ENCODE data around the gene FYN. TPM values are rescaled to one million over a fixed set of nuclear protein-coding genes. Genes with fewer than 3 reads are reported as not detected.
A peak's percentile ranks its signal among the peaks of the same experiment; 100 is the strongest.
"Not testable (repeated sequence)": the region's sequence is repeated elsewhere in the genome, so short reads cannot be mapped to it uniquely, and the experiment has no call there.

FYN gene
- total RNA-seq, 1 donor, result 106 TPM

DNA sequence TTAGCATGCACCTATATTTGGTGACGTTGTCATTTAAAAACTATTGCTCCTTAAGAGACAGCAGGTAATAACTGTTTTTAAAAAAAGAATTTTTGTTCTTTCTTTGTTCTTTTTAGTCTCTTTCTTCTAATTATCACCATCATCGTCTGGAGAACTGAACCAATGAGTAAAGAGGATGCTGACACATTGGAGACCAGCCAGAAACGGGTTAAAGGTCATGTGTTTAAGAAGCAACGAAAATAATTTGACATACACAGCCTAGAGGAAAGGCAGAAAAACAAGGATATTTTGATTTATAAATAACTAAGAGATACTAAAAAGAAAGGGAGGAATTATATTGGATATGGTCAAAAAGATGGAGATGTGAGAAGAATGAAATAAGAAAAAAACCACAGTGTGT, 19.2 kb upstream of the FYN start:
- Histone ChIP-seq H3K36me3 (ENCODE audit: insufficient read depth, low read length) (no peaks in the 10 kb centered on the region), H3K27ac (ENCODE audit: low read depth, low read length) (no peak overlapping the region), H3K4me2 (ENCODE audit: insufficient read depth, low read length) (no peak overlapping the region), H3K79me2 (ENCODE audit: insufficient read depth, low read length) (no peaks in the 10 kb centered on the region), H4K20me1 (ENCODE audit: insufficient read depth, low read length) (no peaks in the 10 kb centered on the region), H3K4me3 (ENCODE audit: insufficient read depth, low read length) (no peak overlapping the region), H3K9me3 (ENCODE audit: low read depth, low read length) (no peaks in the 10 kb centered on the region), H3K27me3 (ENCODE audit: insufficient read depth, low read length) (no peaks in the 10 kb centered on the region), H3K4me1 (ENCODE audit: insufficient read depth, low read length) (peaks cover 17% of the 10 kb centered on the region), H2AFZ (ENCODE audit: low read length) (no peak overlapping the region)
- TF ChIP-seq, protein P1, sequence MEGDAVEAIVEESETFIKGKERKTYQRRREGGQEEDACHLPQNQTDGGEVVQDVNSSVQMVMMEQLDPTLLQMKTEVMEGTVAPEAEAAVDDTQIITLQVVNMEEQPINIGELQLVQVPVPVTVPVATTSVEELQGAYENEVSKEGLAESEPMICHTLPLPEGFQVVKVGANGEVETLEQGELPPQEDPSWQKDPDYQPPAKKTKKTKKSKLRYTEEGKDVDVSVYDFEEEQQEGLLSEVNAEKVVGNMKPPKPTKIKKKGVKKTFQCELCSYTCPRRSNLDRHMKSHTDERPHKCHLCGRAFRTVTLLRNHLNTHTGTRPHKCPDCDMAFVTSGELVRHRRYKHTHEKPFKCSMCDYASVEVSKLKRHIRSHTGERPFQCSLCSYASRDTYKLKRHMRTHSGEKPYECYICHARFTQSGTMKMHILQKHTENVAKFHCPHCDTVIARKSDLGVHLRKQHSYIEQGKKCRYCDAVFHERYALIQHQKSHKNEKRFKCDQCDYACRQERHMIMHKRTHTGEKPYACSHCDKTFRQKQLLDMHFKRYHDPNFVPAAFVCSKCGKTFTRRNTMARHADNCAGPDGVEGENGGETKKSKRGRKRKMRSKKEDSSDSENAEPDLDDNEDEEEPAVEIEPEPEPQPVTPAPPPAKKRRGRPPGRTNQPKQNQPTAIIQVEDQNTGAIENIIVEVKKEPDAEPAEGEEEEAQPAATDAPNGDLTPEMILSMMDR (IDR thresholded peaks at IDR 0.05; ENCODE audit: extremely low read depth, low read depth, low read length), result no peak
- DNase-seq (ENCODE audit: insufficient read length, low spot score, missing footprints), result no peak

DNA sequence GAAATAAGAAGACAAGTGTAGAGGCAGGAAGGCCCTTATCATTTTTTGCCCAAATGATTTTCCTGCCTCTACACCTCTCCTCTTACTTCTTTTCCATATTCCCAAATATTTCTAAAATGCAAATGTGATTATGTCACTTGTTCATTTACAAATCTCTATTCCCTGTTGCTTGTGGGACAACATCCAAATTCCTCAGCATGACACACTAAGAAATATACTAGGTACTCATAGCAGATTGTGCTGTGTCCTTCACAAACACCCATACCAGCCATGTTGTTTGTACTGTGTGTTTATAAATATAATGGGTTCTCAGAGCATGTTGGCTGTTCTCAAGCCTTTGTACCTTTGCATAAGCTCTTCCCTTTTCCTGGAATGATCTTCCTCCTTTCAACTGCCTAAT, 17.7 kb upstream of the FYN start:
- no peak overlapping the region for H3K4me2 ChIP-seq (ENCODE audit: insufficient read depth, low read length)
- no peak overlapping the region for H2AFZ ChIP-seq (ENCODE audit: low read length)
- TF ChIP-seq, protein P1 (IDR thresholded peaks at IDR 0.05; ENCODE audit: extremely low read depth, low read depth, low read length), result no peak
- no peaks in the 10 kb centered on the region for H3K9me3 ChIP-seq (ENCODE audit: low read depth, low read length)
- H3K4me3 ChIP-seq (ENCODE audit: insufficient read depth, low read length), result no peak overlapping the region
- DNase-seq (ENCODE audit: insufficient read length, low spot score, missing footprints), result no peak
- H3K79me2 ChIP-seq (ENCODE audit: insufficient read depth, low read length), result no peaks in the 10 kb centered on the region
- H3K4me1 ChIP-seq (ENCODE audit: insufficient read depth, low read length), result peaks cover 17% of the 10 kb centered on the region
- H3K27me3 ChIP-seq (ENCODE audit: insufficient read depth, low read length), result no peaks in the 10 kb centered on the region
- no peaks in the 10 kb centered on the region for H4K20me1 ChIP-seq (ENCODE audit: insufficient read depth, low read length)
- no peak overlapping the region for H3K27ac ChIP-seq (ENCODE audit: low read depth, low read length)
- no peaks in the 10 kb centered on the region for H3K36me3 ChIP-seq (ENCODE audit: insufficient read depth, low read length)

DNA sequence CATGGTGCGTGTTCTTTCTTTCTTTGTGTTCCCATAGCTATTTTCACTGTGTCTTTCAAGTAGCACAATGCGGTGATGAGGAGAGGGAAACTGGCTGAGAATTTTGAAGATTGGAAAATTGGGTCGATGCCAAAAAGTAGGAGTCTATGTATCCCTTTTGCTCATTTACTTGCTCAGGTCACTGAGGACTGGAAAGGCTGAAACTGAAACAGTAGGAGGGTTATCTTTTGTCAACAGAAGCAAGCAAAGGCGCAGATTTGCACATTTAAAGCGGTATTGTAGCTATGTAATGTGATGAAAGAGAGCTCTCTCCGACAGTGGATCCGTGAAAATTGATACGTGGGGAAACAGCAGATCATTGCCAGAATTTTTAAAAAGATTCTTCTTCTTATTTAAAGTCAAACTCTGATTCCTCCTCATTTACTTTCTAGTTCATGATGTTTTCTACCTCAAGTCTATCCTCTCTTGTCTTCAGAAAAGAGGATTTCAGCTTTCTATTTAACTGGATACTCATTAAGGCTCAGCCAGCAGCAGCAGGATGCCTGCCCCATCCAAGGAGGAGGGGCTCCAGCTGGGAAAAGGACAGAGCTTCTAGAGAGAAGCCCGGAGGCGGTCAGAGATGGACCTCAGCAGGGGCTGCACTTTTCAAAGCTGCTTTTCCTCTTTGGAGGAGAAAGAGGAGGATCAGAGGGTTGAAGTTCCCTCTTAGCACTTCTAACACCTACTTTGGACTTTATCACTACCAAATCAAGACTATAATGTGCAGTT, 15.9 kb upstream of the FYN start:
- Histone ChIP-seq H4K20me1 (ENCODE audit: insufficient read depth, low read length) (no peaks in the 10 kb centered on the region), H3K27me3 (ENCODE audit: insufficient read depth, low read length) (no peaks in the 10 kb centered on the region), H3K36me3 (ENCODE audit: insufficient read depth, low read length) (no peaks in the 10 kb centered on the region), H2AFZ (ENCODE audit: low read length) (peak overlapping the region; percentile 79), H3K4me2 (ENCODE audit: insufficient read depth, low read length) (peak overlapping the region; percentile 77), H3K4me1 (ENCODE audit: insufficient read depth, low read length) (peaks cover 6% of the 10 kb centered on the region), H3K4me3 (ENCODE audit: insufficient read depth, low read length) (peak overlapping the region; percentile 57), H3K79me2 (ENCODE audit: insufficient read depth, low read length) (no peaks in the 10 kb centered on the region), H3K27ac (ENCODE audit: low read depth, low read length) (no peak overlapping the region), H3K9me3 (ENCODE audit: low read depth, low read length) (no peaks in the 10 kb centered on the region)
- TF ChIP-seq, protein P1 (IDR thresholded peaks at IDR 0.05; ENCODE audit: extremely low read depth, low read depth, low read length), result no peak
- DNase-seq (ENCODE audit: insufficient read length, low spot score, missing footprints), result no peak

DNA sequence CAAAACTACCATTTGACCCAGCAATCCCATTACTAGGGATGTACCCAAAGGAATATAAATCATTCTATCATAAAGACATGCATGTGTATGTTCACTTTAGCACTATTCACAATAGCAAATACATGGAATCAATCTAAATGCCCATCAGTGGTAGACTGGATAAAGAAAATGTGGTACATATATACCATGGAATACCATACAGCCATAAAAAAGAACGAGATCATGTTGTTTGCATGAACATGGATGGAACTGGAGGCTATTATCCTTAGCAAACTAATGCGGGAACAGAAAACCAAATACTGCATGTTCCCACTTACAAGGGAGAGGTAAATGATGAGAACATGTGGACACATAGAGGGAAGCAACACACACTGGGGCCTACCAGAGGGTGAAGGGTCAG, 13.5 kb upstream of the FYN start:
- H3K79me2 ChIP-seq (ENCODE audit: insufficient read depth, low read length); H3K36me3 ChIP-seq (ENCODE audit: insufficient read depth, low read length); H3K4me3 ChIP-seq (ENCODE audit: insufficient read depth, low read length); DNase-seq (ENCODE audit: insufficient read length, low spot score, missing footprints); H3K4me2 ChIP-seq (ENCODE audit: insufficient read depth, low read length); H3K9me3 ChIP-seq (ENCODE audit: low read depth, low read length); H4K20me1 ChIP-seq (ENCODE audit: insufficient read depth, low read length); H3K4me1 ChIP-seq (ENCODE audit: insufficient read depth, low read length); H3K27me3 ChIP-seq (ENCODE audit: insufficient read depth, low read length); H2AFZ ChIP-seq (ENCODE audit: low read length); H3K27ac ChIP-seq (ENCODE audit: low read depth, low read length): not testable (repeated sequence)
